Sigmoid colon (tissue), 7 donors: Measurements from ENCODE around the gene TENM3. TPM values are rescaled to one million over a fixed set of nuclear protein-coding genes. Genes with fewer than 3 reads are reported as not detected.

Experiments used
- DNase-seq: peaks from one replicate; pipeline ENCODE4 v3.0.0-alpha.2; 2019
- H3K27ac ChIP-seq, 4 donors: fragments of 200-600 bp; sonication (generic); one replicate each; pipeline ENCODE4 v1.5.1; 2016 to 2019; ENCODE audit warnings: mild to moderate bottlenecking in 1 of 4
- H3K27me3 ChIP-seq, 3 donors: fragments of 200-600 bp; sonication (generic); one replicate each; pipeline ENCODE4 v1.5.1; 2019; ENCODE audit warnings: mild to moderate bottlenecking in 1 of 3
- H3K36me3 ChIP-seq, 4 donors: fragments of 200-600 bp; sonication (generic); one replicate each; pipeline ENCODE4 v1.5.1; 2016 to 2019
- H3K4me1 ChIP-seq, 4 donors: fragments of 200-600 bp; sonication (generic); one replicate each; pipeline ENCODE4 v1.5.1; 2017 to 2019
- H3K4me3 ChIP-seq, 4 donors: fragments of 200-600 bp; sonication (generic); one replicate each; pipeline ENCODE4 v1.5.1; 2017 to 2019; ENCODE audit warnings: mild to moderate bottlenecking in 2 of 4, moderate library complexity in 1 of 4
- H3K9me3 ChIP-seq, 4 donors: fragments of 200-600 bp in 3 of 4; sonication (generic) in 3 of 4; one replicate each; pipeline versions ENCODE4 v1.5.1 to v1.6.1; 2013 to 2019
- EP300 ChIP-seq, 4 donors: sonication (generic); formaldehyde crosslinking; IDR thresholded peaks; one replicate each; pipeline ENCODE4 v1.6.1; 2017; ENCODE audit warnings: antibody characterized with exemption in 4 of 4
- POLR2A ChIP-seq, 2 donors: fragments of 450-650 bp; IDR thresholded peaks; one replicate each; pipeline ENCODE4 v1.6.1; 2016; ENCODE audit warnings: antibody characterized with exemption in 2 of 2, mild to moderate bottlenecking in 2 of 2, moderate library complexity in 2 of 2
- POLR2AphosphoS5 ChIP-seq, 4 donors: sonication (generic); formaldehyde crosslinking; IDR thresholded peaks; one replicate each; pipeline ENCODE4 v1.6.1; 2017; ENCODE audit warnings: antibody characterized with exemption in 4 of 4
- WGBS, 2 donors: extraction: QIAGEN DNeasy Blood & Tissue Kit; methylation state at CpG; one replicate each; pipeline ENCODE4 v1.1.7; 2013; 5-methylcytosine and 5-hydroxymethylcytosine counted together
- intact Hi-C: fragments of 100-400 bp; cut with DNase I; formaldehyde crosslinking; loops from one replicate; pipeline ENCODE4 v1.15.1; 2023
- polyA plus RNA-seq, 3 donors: library from polyadenylated mRNA; stranded (reverse); fragments of 200-250 nt; gene quantifications; one replicate each; pipeline ENCODE4 v1.2.3, GENCODE V29; 2013
- total RNA-seq, 4 donors: library from RNA; depleted of rRNA; stranded (reverse); fragments of >200 nt; gene quantifications; one replicate each; pipeline ENCODE4 v1.1.0, GENCODE V29; 2016
- TF ChIP-seq, protein P1 (sequence below), 4 experiments: fragments of 450-650 bp in 3 of 4; fragments of 200-600 bp in 1 of 4; IDR thresholded peaks; one replicate each; pipeline ENCODE4 v1.5.1; 2016 to 2019; ENCODE audit warnings: antibody characterized with exemption in 4 of 4, mild to moderate bottlenecking in 3 of 4, moderate library complexity in 2 of 4
- donor health status: healthy with polysubstance abuse.
- donor health status: Bipolar disorder and iron deficiency.
- donor health status: healthy.

Gene TENM3
- total and polyA plus RNA-seq, 7 donors = 0.60 to 82.3 (median 37.8) TPM; not detected in 1

GRCh38 chr4:182504463-182504862 lies 261.3 kb downstream of the TENM3 start:
- Histone ChIP-seq H3K4me1 (no peaks in the 10 kb centered on the region), H3K27me3 (no peaks in the 10 kb centered on the region), H3K9me3 (no peaks in the 10 kb centered on the region), H3K36me3 (no peaks in the 10 kb centered on the region), H3K4me3 (no peak overlapping the region), H3K27ac (no peak overlapping the region)
- intact Hi-C loops = no loop called here
- no peak for TF ChIP-seq POLR2AphosphoS5 (IDR thresholded peaks at IDR 0.05)
- no peak for DNase-seq
- 90 to 94% methylated on average over 5 of the region's 5 CpGs for WGBS, 2 donors

DNA sequence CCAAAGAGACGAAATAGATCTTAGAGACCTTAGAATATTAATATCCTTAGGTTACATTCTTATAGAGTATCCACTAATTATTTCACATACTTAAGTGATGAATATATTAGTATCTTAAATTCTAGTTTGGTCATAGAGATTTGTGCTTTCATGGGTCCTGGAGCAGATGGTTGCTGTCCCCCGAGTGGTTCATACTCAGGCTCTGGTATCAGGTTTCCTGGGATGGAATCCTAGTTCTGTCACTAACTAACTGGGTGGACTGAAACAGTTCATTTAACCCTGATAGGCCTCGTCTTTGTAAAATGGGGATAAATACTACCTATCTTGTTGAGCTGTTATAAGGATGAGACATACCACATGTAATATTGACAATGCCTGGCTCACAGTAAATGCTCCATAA lies 264.6 kb downstream of the TENM3 start:
- TF ChIP-seq POLR2AphosphoS5 (IDR thresholded peaks at IDR 0.05) = no peak
- TF ChIP-seq POLR2A (IDR thresholded peaks at IDR 0.05) = no peak
- no peak for TF ChIP-seq EP300 (IDR thresholded peaks at IDR 0.05)
- TF ChIP-seq, protein P1, sequence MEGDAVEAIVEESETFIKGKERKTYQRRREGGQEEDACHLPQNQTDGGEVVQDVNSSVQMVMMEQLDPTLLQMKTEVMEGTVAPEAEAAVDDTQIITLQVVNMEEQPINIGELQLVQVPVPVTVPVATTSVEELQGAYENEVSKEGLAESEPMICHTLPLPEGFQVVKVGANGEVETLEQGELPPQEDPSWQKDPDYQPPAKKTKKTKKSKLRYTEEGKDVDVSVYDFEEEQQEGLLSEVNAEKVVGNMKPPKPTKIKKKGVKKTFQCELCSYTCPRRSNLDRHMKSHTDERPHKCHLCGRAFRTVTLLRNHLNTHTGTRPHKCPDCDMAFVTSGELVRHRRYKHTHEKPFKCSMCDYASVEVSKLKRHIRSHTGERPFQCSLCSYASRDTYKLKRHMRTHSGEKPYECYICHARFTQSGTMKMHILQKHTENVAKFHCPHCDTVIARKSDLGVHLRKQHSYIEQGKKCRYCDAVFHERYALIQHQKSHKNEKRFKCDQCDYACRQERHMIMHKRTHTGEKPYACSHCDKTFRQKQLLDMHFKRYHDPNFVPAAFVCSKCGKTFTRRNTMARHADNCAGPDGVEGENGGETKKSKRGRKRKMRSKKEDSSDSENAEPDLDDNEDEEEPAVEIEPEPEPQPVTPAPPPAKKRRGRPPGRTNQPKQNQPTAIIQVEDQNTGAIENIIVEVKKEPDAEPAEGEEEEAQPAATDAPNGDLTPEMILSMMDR (IDR thresholded peaks at IDR 0.05) = no peak
- no peaks in the 10 kb centered on the region for H3K9me3 ChIP-seq
- WGBS, 2 donors = 52 to 77% methylated on average over 3 of the region's 3 CpGs
- intact Hi-C loops = no loop called here
- no peaks in the 10 kb centered on the region for H3K4me1 ChIP-seq
- no peak overlapping the region for H3K4me3 ChIP-seq
- no peaks in the 10 kb centered on the region for H3K36me3 ChIP-seq
- H3K27ac ChIP-seq = no peak overlapping the region
- no peak for DNase-seq
- no peaks in the 10 kb centered on the region for H3K27me3 ChIP-seq

- 81 to 86% methylated on average over 2 of the region's 2 CpGs for WGBS, 2 donors
- Histone ChIP-seq H3K27me3 (no peaks in the 10 kb centered on the region), H3K36me3 (no peaks in the 10 kb centered on the region), H3K9me3 (no peaks in the 10 kb centered on the region), H3K27ac (no peak overlapping the region), H3K4me1 (peaks cover 0 to 6% (median 0%) of the 10 kb centered on the region in 4 donors), H3K4me3 (no peak overlapping the region)
- intact Hi-C loops = no loop called here
- no peak for DNase-seq
- TF ChIP-seq POLR2AphosphoS5 (IDR thresholded peaks at IDR 0.05) (no peak), POLR2A (IDR thresholded peaks at IDR 0.05) (no peak), EP300 (IDR thresholded peaks at IDR 0.05) (no peak)
- TF ChIP-seq, protein P1 (IDR thresholded peaks at IDR 0.05) = no peak
These were observed 267.6 kb downstream of the TENM3 start for GRCh38 chr4:182510836-182511235.

- peaks cover 0 to 6% (median 0%) of the 10 kb centered on the region in 4 donors for H3K4me1 ChIP-seq
- TF ChIP-seq, protein P1 (IDR thresholded peaks at IDR 0.05) = no peak
- no peak for TF ChIP-seq EP300 (IDR thresholded peaks at IDR 0.05)
- no peak for TF ChIP-seq POLR2A (IDR thresholded peaks at IDR 0.05)
- no peak for TF ChIP-seq POLR2AphosphoS5 (IDR thresholded peaks at IDR 0.05)
- no peaks in the 10 kb centered on the region for H3K27me3 ChIP-seq
- intact Hi-C loops = no loop called here
- H3K4me3 ChIP-seq = no peak overlapping the region
- DNase-seq = no peak
- 60% methylated on average over 6 of the region's 6 CpGs for WGBS, 2 donors
- H3K9me3 ChIP-seq = no peaks in the 10 kb centered on the region
- H3K36me3 ChIP-seq = no peaks in the 10 kb centered on the region
- peak overlapping the region; percentile 15 to 48 (median 40) for H3K27ac ChIP-seq
These were observed 270.5 kb downstream of the TENM3 start for GRCh38 chr4:182513587-182514291.

DNA sequence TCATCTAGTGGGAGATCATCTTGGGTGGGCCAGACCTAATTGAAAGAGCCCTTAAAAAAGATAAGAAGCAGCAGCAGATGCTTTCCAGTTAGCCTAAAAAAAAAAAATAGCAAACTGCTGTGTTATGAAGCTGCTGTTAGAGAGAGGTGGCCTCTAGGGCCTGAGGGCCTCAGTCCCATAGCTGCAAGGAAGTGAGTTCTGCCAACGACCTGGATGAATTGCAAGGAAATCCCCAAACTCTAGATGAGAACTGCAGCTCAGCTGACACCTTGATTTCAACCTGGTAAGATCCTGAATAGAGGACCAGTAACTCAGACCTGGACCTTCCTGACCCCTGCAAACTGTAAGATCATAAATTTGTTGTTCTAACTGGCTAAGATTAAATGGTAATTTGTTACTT lies 275.2 kb downstream of the TENM3 start:
- H3K4me1 ChIP-seq = peaks cover 0 to 5% (median 0%) of the 10 kb centered on the region in 4 donors
- no peaks in the 10 kb centered on the region for H3K27me3 ChIP-seq
- TF ChIP-seq POLR2A (IDR thresholded peaks at IDR 0.05) = no peak
- TF ChIP-seq POLR2AphosphoS5 (IDR thresholded peaks at IDR 0.05) = no peak
- no peak for TF ChIP-seq EP300 (IDR thresholded peaks at IDR 0.05)
- TF ChIP-seq, protein P1 (IDR thresholded peaks at IDR 0.05) = no peak
- H3K27ac ChIP-seq = no peak overlapping the region
- DNase-seq = no peak
- WGBS, 2 donors = 5 to 20% methylated on average over 1 of the region's 1 CpG
- H3K36me3 ChIP-seq = no peaks in the 10 kb centered on the region
- H3K9me3 ChIP-seq = no peaks in the 10 kb centered on the region
- intact Hi-C loops = no loop called here
- H3K4me3 ChIP-seq = no peak overlapping the region
